ENCODE data around the gene TAF11L2.
"Not testable (repeated sequence)": the region's sequence is repeated elsewhere in the genome, so short reads cannot be mapped to it uniquely, and the experiment has no call there.

TAF11L2 gene

DNA sequence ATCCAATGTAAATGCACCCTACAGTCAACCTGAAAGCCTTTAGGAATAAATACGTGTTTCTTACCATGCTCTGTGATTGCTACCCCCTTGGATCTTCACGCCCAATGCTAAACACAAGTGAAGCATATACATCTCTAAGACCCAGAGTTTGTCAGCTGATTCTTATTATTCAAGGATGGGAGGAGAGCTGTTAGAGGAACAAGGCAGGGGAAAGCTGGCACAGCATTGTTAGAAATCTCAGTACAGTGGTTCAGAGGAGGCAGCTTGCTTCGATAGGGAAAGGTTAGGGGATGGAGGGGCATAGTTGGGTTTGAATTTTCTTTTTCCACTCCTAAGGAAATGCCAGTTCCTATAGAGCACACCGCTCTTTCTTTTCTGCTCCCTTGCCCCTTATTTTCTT, 16.7 kb upstream of the TAF11L2 start:
- Histone ChIP-seq H3K4me1 (ENCODE audit: control insufficient read depth in 5 of 5, insufficient read depth in 5 of 5, low read length in 5 of 5) (no peaks in the 10 kb centered on the region), H3K9ac (ENCODE audit: low read length in 5 of 5) (no peak overlapping the region), H3K9me3 (ENCODE audit: control insufficient read depth in 5 of 5, low read length in 5 of 5) (no peaks in the 10 kb centered on the region), H3K36me3 (ENCODE audit: control insufficient read depth in 5 of 5, insufficient read depth in 5 of 5, low read length in 5 of 5) (no peaks in the 10 kb centered on the region), H3K27me3 (ENCODE audit: control insufficient read depth in 5 of 5, insufficient read depth in 4 of 5, low read length in 5 of 5) (no peaks in the 10 kb centered on the region), H3K27ac (ENCODE audit: low read depth, low read length) (no peak overlapping the region), H3K4me3 (ENCODE audit: low read depth in 1 of 5, low read length in 5 of 5) (no peak overlapping the region)

DNA sequence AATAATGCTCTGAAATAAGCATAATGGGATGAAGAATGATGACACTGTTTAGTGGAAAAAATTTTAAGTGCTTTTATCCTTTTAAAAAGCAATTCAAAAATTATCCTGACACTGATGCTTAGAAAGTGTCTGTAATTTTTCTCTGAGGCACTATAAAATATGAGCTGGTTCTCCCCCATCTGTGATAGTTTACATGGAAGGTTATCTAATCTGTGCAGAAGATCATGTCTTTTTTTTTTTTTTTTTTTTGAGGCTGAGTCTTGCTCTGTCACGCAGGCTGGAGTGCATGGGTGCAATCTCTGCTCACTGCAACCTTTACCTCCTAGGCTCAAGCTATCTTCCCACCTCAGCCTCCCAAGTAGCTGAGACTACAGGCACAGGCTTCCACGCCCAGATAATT, 15.2 kb upstream of the TAF11L2 start:
- Histone ChIP-seq H3K27me3 (ENCODE audit: control insufficient read depth in 5 of 5, insufficient read depth in 4 of 5, low read length in 5 of 5) (no peaks in the 10 kb centered on the region), H3K27ac (ENCODE audit: low read depth, low read length) (no peak overlapping the region), H3K9me3 (ENCODE audit: control insufficient read depth in 5 of 5, low read length in 5 of 5) (no peaks in the 10 kb centered on the region), H3K36me3 (ENCODE audit: control insufficient read depth in 5 of 5, insufficient read depth in 5 of 5, low read length in 5 of 5) (no peaks in the 10 kb centered on the region), H3K4me3 (ENCODE audit: low read depth in 1 of 5, low read length in 5 of 5) (no peak overlapping the region), H3K4me1 (ENCODE audit: control insufficient read depth in 5 of 5, insufficient read depth in 5 of 5, low read length in 5 of 5) (no peaks in the 10 kb centered on the region), H3K9ac (ENCODE audit: low read length in 5 of 5) (no peak overlapping the region)

DNA sequence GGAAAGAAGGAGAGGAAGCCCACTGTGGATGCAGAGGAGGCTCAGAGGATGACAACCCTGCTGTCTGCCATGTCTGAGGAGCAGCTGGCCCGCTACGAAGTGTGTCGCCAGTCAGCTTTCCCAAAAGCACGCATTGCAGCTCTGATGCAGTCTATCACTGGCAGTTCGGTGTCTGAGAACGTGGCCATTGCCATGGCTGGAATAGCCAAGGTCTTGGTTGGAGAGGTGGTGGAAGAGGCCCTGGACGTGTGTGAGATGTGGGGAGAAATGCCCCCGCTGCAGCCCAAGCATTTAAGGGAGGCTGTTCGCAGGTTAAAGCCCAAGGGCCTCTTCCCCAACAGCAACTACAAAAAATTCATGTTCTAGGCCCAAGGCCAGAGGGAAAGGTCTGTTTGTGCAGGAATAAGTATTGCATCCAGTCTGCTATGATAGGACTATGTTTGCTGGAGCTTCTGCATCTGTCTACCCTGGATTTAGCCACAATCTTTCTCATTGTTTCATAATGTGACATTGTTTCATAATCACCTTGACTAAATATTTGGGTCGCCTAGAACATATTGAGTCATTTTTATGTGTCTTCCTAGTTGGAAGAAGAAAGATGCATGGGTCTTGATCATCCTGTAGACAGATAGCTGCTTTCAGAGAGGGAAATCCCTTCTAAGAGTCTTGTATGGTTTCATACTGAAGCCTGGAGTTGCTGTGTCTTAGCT, 11.4 kb upstream of the TAF11L2 start:
- not testable (repeated sequence) for H3K9me3 ChIP-seq (ENCODE audit: control insufficient read depth in 5 of 5, low read length in 5 of 5); H3K27me3 ChIP-seq (ENCODE audit: control insufficient read depth in 5 of 5, insufficient read depth in 4 of 5, low read length in 5 of 5); H3K4me1 ChIP-seq (ENCODE audit: control insufficient read depth in 5 of 5, insufficient read depth in 5 of 5, low read length in 5 of 5); H3K9ac ChIP-seq (ENCODE audit: low read length in 5 of 5); H3K27ac ChIP-seq (ENCODE audit: low read depth, low read length); H3K36me3 ChIP-seq (ENCODE audit: control insufficient read depth in 5 of 5, insufficient read depth in 5 of 5, low read length in 5 of 5); H3K4me3 ChIP-seq (ENCODE audit: low read depth in 1 of 5, low read length in 5 of 5)

DNA sequence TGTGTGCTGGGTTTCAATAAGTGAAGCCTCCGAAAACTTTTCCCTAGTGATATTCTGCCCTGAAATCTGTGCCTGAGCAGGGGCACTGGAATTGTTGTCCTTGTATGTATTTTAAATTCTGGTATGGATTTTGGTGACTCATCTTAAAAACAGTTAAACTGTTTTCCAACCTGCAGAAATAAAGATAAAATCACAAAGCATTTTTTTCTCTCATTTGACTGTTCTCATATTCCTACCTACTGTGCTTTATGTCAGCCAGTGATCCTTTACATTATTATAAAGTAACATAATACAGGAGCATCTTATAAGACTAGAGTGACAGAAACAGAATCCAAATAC, 10.9 kb upstream of the TAF11L2 start:
- H3K27ac ChIP-seq (ENCODE audit: low read depth, low read length), result no peak overlapping the region
- H3K9me3 ChIP-seq (ENCODE audit: control insufficient read depth in 5 of 5, low read length in 5 of 5), result no peaks in the 10 kb centered on the region
- H3K9ac ChIP-seq (ENCODE audit: low read length in 5 of 5), result no peak overlapping the region
- H3K4me1 ChIP-seq (ENCODE audit: control insufficient read depth in 5 of 5, insufficient read depth in 5 of 5, low read length in 5 of 5), result no peaks in the 10 kb centered on the region
- H3K36me3 ChIP-seq (ENCODE audit: control insufficient read depth in 5 of 5, insufficient read depth in 5 of 5, low read length in 5 of 5), result no peaks in the 10 kb centered on the region
- no peak overlapping the region for H3K4me3 ChIP-seq (ENCODE audit: low read depth in 1 of 5, low read length in 5 of 5)
- H3K27me3 ChIP-seq (ENCODE audit: control insufficient read depth in 5 of 5, insufficient read depth in 4 of 5, low read length in 5 of 5), result no peaks in the 10 kb centered on the region

DNA sequence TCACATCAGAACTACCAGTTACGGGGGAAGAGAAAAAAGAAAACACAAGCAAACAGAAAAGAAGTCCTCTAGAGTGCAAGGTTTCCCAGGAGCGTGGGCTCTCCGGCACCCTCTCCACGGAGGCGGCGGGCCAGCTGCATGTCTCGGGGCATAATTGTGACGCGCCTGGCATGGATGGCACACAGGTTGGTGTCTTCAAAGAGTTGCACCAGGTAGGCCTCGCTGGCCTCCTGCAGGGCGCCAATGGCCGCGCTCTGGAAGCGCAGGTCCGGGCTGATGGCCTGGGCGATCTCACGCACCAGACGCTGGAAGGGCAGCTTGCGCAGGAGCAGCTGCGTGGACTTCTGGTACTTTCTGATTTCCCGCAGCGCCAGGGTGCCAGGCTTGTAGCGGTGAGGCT, 6.8 kb upstream of the TAF11L2 start:
- not testable (repeated sequence) for H3K9ac ChIP-seq (ENCODE audit: low read length in 5 of 5); H3K36me3 ChIP-seq (ENCODE audit: control insufficient read depth in 5 of 5, insufficient read depth in 5 of 5, low read length in 5 of 5); H3K4me1 ChIP-seq (ENCODE audit: control insufficient read depth in 5 of 5, insufficient read depth in 5 of 5, low read length in 5 of 5); H3K9me3 ChIP-seq (ENCODE audit: control insufficient read depth in 5 of 5, low read length in 5 of 5); H3K27me3 ChIP-seq (ENCODE audit: control insufficient read depth in 5 of 5, insufficient read depth in 4 of 5, low read length in 5 of 5); H3K27ac ChIP-seq (ENCODE audit: low read depth, low read length); H3K4me3 ChIP-seq (ENCODE audit: low read depth in 1 of 5, low read length in 5 of 5)

DNA sequence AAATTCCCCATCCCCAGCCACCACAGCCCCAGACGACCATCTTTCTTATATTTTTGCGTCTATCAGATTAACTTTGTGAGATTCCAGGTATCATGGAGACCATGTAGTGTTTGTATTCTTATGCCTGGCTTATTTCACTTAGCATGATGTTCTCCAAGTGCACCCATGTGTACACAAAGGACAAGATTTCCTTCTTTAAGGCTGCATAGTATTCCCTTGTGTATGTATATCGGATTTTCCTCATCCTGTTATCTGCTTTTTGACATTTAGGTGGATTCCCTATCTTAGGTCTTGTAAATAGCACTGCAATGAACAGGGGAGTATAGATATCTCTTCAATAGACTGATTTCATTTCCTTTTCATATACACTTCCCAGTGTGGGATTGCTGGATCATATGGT, 5.3 kb upstream of the TAF11L2 start:
- no peak overlapping the region for H3K9ac ChIP-seq (ENCODE audit: low read length in 5 of 5)
- no peaks in the 10 kb centered on the region for H3K27me3 ChIP-seq (ENCODE audit: control insufficient read depth in 5 of 5, insufficient read depth in 4 of 5, low read length in 5 of 5)
- H3K27ac ChIP-seq (ENCODE audit: low read depth, low read length), result no peak overlapping the region
- no peak overlapping the region for H3K4me3 ChIP-seq (ENCODE audit: low read depth in 1 of 5, low read length in 5 of 5)
- H3K36me3 ChIP-seq (ENCODE audit: control insufficient read depth in 5 of 5, insufficient read depth in 5 of 5, low read length in 5 of 5), result no peaks in the 10 kb centered on the region
- peaks cover 0 to 6% (median 3%) of the 10 kb centered on the region in 5 donors for H3K9me3 ChIP-seq (ENCODE audit: control insufficient read depth in 5 of 5, low read length in 5 of 5)
- H3K4me1 ChIP-seq (ENCODE audit: control insufficient read depth in 5 of 5, insufficient read depth in 5 of 5, low read length in 5 of 5), result no peaks in the 10 kb centered on the region

- Histone ChIP-seq H3K4me1 (ENCODE audit: control insufficient read depth in 5 of 5, insufficient read depth in 5 of 5, low read length in 5 of 5) (no peaks in the 10 kb centered on the region), H3K27ac (ENCODE audit: low read depth, low read length) (no peak overlapping the region), H3K36me3 (ENCODE audit: control insufficient read depth in 5 of 5, insufficient read depth in 5 of 5, low read length in 5 of 5) (no peaks in the 10 kb centered on the region), H3K4me3 (ENCODE audit: low read depth in 1 of 5, low read length in 5 of 5) (no peak overlapping the region), H3K9ac (ENCODE audit: low read length in 5 of 5) (no peak overlapping the region), H3K9me3 (ENCODE audit: control insufficient read depth in 5 of 5, low read length in 5 of 5) (peaks cover 0 to 6% (median 3%) of the 10 kb centered on the region in 5 donors), H3K27me3 (ENCODE audit: control insufficient read depth in 5 of 5, insufficient read depth in 4 of 5, low read length in 5 of 5) (no peaks in the 10 kb centered on the region)
Measured at GRCh38 chr5:17497446-17497845, 585 bp upstream of the TAF11L2 start.

DNA sequence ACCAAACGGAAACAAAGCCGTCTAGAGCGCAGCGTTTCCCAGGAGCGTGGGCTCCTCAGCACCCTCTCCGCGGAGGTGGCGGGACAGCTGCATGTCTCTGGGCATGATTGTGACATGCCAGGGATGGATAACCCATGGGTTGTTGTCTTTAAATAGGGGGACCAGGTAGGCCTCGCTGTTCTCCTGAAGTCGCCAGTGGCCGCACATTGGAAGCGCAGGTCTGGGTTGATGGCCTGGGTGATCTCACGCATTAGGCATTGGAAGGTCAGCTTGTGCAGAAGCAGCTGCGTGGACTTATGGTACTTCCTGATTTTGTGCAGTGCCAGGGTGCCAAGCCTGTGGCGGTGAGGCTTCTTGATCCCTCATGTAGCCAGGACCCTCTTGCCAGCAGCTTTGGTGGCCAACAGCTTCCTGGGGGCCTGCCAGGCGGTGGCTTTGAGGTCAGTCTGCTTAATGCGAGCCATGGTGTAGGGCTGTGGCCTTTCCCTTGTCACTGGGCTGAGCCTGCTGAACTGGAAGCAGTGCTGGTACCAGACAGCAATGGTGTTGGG, 13.8 kb downstream of the TAF11L2 start:
- H3K4me3 ChIP-seq (ENCODE audit: low read depth in 1 of 5, low read length in 5 of 5), result no peak overlapping the region
- H3K27me3 ChIP-seq (ENCODE audit: control insufficient read depth in 5 of 5, insufficient read depth in 4 of 5, low read length in 5 of 5), result no peaks in the 10 kb centered on the region
- no peaks in the 10 kb centered on the region for H3K9me3 ChIP-seq (ENCODE audit: control insufficient read depth in 5 of 5, low read length in 5 of 5)
- no peak overlapping the region for H3K9ac ChIP-seq (ENCODE audit: low read length in 5 of 5)
- no peaks in the 10 kb centered on the region for H3K36me3 ChIP-seq (ENCODE audit: control insufficient read depth in 5 of 5, insufficient read depth in 5 of 5, low read length in 5 of 5)
- H3K27ac ChIP-seq (ENCODE audit: low read depth, low read length), result no peak overlapping the region
- H3K4me1 ChIP-seq (ENCODE audit: control insufficient read depth in 5 of 5, insufficient read depth in 5 of 5, low read length in 5 of 5), result no peaks in the 10 kb centered on the region

GRCh38 chr5:17517526-17517925, 19.5 kb downstream of the TAF11L2 start:
- not testable (repeated sequence) for H3K27ac ChIP-seq (ENCODE audit: low read depth, low read length); H3K36me3 ChIP-seq (ENCODE audit: control insufficient read depth in 5 of 5, insufficient read depth in 5 of 5, low read length in 5 of 5); H3K27me3 ChIP-seq (ENCODE audit: control insufficient read depth in 5 of 5, insufficient read depth in 4 of 5, low read length in 5 of 5)

DNA sequence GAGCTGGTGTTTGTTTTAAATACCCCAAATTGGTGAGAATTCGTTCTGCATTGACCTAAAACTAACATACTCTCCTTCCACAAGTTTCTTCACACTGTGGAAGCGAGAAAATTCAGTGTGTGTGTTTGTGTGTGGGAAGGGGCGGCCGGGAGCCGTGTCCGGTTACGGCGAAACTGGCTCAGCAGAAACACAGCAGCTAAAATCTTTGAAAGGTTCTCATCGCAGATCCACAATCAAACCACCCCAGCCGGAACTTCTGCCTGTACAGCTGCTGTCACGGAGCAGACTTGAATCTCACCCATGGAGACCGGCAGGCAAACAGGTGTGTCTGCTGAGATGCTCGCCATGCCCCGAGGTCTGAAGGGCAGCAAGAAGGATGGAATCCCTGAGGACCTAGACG, 20.0 kb downstream of the TAF11L2 start, which contains the start of gene TAF11L3:
TAF11L3 (plus strand) TSS at position 301 of the 400 bp plus-strand sequence.
- H3K36me3 ChIP-seq (ENCODE audit: control insufficient read depth in 5 of 5, insufficient read depth in 5 of 5, low read length in 5 of 5); H3K4me3 ChIP-seq (ENCODE audit: low read depth in 1 of 5, low read length in 5 of 5); H3K9ac ChIP-seq (ENCODE audit: low read length in 5 of 5); H3K27ac ChIP-seq (ENCODE audit: low read depth, low read length); H3K9me3 ChIP-seq (ENCODE audit: control insufficient read depth in 5 of 5, low read length in 5 of 5); H3K4me1 ChIP-seq (ENCODE audit: control insufficient read depth in 5 of 5, insufficient read depth in 5 of 5, low read length in 5 of 5); H3K27me3 ChIP-seq (ENCODE audit: control insufficient read depth in 5 of 5, insufficient read depth in 4 of 5, low read length in 5 of 5): not testable (repeated sequence)

More at GRCh38 chr5:17517526-17517925, 19.5 kb downstream of the TAF11L2 start:
- H3K9me3 ChIP-seq (ENCODE audit: control insufficient read depth in 5 of 5, low read length in 5 of 5); H3K9ac ChIP-seq (ENCODE audit: low read length in 5 of 5); H3K4me1 ChIP-seq (ENCODE audit: control insufficient read depth in 5 of 5, insufficient read depth in 5 of 5, low read length in 5 of 5); H3K4me3 ChIP-seq (ENCODE audit: low read depth in 1 of 5, low read length in 5 of 5): not testable (repeated sequence)
